Measurements from ENCODE around the gene ADAM12. TPM values are rescaled to one million over a fixed set of nuclear protein-coding genes. Genes with fewer than 3 reads are reported as not detected.

Gene ADAM12
- total RNA-seq, 2 experiments from 2014 or later = 0.36 to 0.97 TPM

DNA sequence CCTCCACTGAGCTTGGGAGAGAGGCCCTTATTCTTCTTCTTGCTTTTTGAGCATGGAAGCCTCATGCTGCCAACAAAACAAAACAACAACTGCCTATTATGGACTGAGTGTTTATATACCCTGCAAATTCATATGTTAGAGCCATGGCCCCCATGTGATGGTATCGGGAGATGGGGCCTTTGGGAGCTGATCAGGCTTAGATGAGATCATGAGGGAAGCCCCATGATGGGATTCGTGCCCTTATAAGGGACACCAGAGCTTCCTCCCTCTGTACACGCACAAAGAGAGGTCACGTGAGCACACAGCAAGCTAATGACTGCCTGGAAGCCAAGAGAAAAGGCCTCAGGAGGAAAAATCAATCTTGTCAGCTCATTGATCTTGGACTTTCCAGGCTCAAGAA is 256.9 kb downstream of the ADAM12 start:
- intact Hi-C loops (cut with micrococcal nuclease) = no loop called here
- H3K36me3 Mint-ChIP-seq = no peaks in the 10 kb centered on the region

GRCh38 chr10:126130271-126130710 is 258.0 kb downstream of the ADAM12 start:
- no peaks in the 10 kb centered on the region for H3K9me3 Mint-ChIP-seq
- CTCF ChIA-PET = no interaction called here
- H3K27me3 Mint-ChIP-seq = no peaks in the 10 kb centered on the region
- no peak for DNase-seq
- no peaks in the 10 kb centered on the region for H3K36me3 Mint-ChIP-seq
- POLR2A ChIA-PET = no interaction called here
- H3K4me1 Mint-ChIP-seq (ENCODE audit: low read depth) = no peaks in the 10 kb centered on the region
- no peak overlapping the region for H3K4me3 Mint-ChIP-seq
- no peak overlapping the region for H3K27ac Mint-ChIP-seq
- intact Hi-C loops (cut with micrococcal nuclease) = no loop called here

More for the DNA sequence above, 256.9 kb downstream of the ADAM12 start:
- Mint-ChIP-seq H3K27ac (no peak overlapping the region), H3K4me3 (no peak overlapping the region), H3K27me3 (no peaks in the 10 kb centered on the region), H3K4me1 (ENCODE audit: low read depth) (no peaks in the 10 kb centered on the region), H3K9me3 (no peaks in the 10 kb centered on the region)
- CTCF ChIA-PET = no interaction called here
- POLR2A ChIA-PET = no interaction called here
- no peak for DNase-seq

DNA sequence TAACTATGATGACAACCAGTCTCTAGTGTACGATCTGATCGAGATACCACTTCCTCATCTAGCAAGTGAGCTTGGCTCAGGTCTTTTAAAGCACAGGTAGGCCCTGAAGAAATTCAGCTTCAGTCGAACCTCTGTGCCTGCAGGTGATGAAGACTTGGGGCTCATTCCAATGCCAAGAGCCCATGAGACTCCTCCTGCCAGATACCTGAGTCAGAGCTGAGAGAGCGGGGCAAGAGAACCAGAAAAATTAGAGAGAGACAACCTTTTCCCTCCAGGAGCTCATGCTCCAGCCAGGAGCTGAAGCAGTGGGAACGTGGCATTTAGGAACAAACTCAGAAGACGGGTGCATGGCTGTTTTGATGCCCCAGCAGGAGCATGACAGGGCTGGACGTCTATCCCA is 259.3 kb downstream of the ADAM12 start:
- H3K36me3 Mint-ChIP-seq = no peaks in the 10 kb centered on the region
- H3K27ac Mint-ChIP-seq = no peak overlapping the region
- H3K4me3 Mint-ChIP-seq = no peak overlapping the region
- no peaks in the 10 kb centered on the region for H3K27me3 Mint-ChIP-seq
- CTCF ChIA-PET = no interaction called here
- no peaks in the 10 kb centered on the region for H3K9me3 Mint-ChIP-seq
- intact Hi-C loops (cut with micrococcal nuclease) = no loop called here
- no peak for DNase-seq
- POLR2A ChIA-PET = no interaction called here
- no peaks in the 10 kb centered on the region for H3K4me1 Mint-ChIP-seq (ENCODE audit: low read depth)

DNA sequence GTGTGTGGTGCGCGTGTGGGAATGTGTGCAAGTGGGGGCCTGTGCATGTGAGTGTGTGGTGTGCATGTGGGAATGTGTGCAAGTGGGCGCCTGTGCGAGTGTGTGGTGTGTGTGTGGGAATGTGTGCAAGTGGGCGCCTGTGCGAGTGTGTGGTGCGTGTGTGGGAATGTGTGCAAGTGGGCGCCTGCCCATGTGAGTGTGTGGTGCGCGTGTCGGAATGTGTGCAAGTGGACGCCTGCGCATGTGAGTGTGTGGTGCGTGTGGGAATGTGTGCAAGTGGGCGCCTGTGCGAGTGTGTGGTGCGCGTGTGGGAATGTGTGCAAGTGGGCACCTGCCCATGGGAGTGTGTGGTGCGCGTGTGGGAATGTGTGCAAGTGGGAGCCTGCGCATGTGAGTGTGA is 259.7 kb downstream of the ADAM12 start:
- CTCF ChIA-PET = no interaction called here
- no peaks in the 10 kb centered on the region for H3K9me3 Mint-ChIP-seq
- no peak overlapping the region for H3K27ac Mint-ChIP-seq
- intact Hi-C loops (cut with micrococcal nuclease) = no loop called here
- no peaks in the 10 kb centered on the region for H3K36me3 Mint-ChIP-seq
- H3K4me3 Mint-ChIP-seq = no peak overlapping the region
- H3K27me3 Mint-ChIP-seq = no peaks in the 10 kb centered on the region
- H3K4me1 Mint-ChIP-seq (ENCODE audit: low read depth) = no peaks in the 10 kb centered on the region
- POLR2A ChIA-PET = no interaction called here
- no peak for DNase-seq

- Mint-ChIP-seq H3K27ac (no peak overlapping the region), H3K4me1 (ENCODE audit: low read depth) (no peaks in the 10 kb centered on the region), H3K9me3 (no peaks in the 10 kb centered on the region), H3K27me3 (no peaks in the 10 kb centered on the region), H3K36me3 (no peaks in the 10 kb centered on the region), H3K4me3 (no peak overlapping the region)
- CTCF ChIA-PET = no interaction called here
- no peak for DNase-seq
- intact Hi-C loops (cut with micrococcal nuclease) = no loop called here
- POLR2A ChIA-PET = no interaction called here
These were observed 260.7 kb downstream of the ADAM12 start for GRCh38 chr10:126127481-126128029.

GRCh38 chr10:126126866-126127265 is 261.4 kb downstream of the ADAM12 start:
- DNase-seq = no peak
- intact Hi-C loops (cut with micrococcal nuclease) = no loop called here
- Mint-ChIP-seq H3K4me1 (ENCODE audit: low read depth) (no peaks in the 10 kb centered on the region), H3K27me3 (no peaks in the 10 kb centered on the region), H3K9me3 (no peaks in the 10 kb centered on the region), H3K36me3 (no peaks in the 10 kb centered on the region), H3K4me3 (no peak overlapping the region), H3K27ac (no peak overlapping the region)
- POLR2A ChIA-PET = no interaction called here
- CTCF ChIA-PET = no interaction called here

DNA sequence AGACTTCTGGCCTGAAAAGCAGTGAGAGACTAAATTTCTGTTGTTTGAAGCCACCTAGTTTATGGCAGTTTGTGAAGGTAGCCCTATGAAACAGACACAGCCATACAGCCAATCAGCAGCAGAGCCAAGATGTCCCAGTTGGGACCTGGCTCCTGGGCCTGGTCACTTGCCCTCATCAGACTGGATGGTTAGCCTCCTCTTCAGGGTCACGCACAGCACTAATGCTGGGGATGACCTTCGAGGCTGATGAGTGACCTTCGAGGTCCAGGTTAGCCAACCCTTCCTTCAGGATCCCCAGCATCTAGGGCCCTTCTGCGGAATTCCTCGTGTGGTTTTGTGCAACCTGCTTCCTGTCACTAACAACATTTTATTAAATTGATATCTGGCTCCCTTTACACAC is 262.3 kb downstream of the ADAM12 start:
- ChIA-PET POLR2A (no interaction called here), CTCF (no interaction called here)
- Mint-ChIP-seq H3K9me3 (no peaks in the 10 kb centered on the region), H3K36me3 (no peaks in the 10 kb centered on the region), H3K27me3 (no peaks in the 10 kb centered on the region), H3K27ac (no peak overlapping the region), H3K4me3 (no peak overlapping the region), H3K4me1 (ENCODE audit: low read depth) (no peaks in the 10 kb centered on the region)
- DNase-seq = no peak
- intact Hi-C loops (cut with micrococcal nuclease) = no loop called here

- Mint-ChIP-seq H3K27me3 (no peaks in the 10 kb centered on the region), H3K9me3 (no peaks in the 10 kb centered on the region), H3K4me1 (ENCODE audit: low read depth) (no peaks in the 10 kb centered on the region), H3K4me3 (no peak overlapping the region), H3K27ac (no peak overlapping the region), H3K36me3 (no peaks in the 10 kb centered on the region)
- POLR2A ChIA-PET = no interaction called here
- intact Hi-C loops (cut with micrococcal nuclease) = no loop called here
- CTCF ChIA-PET = interaction anchor here (1.6 kb wide), 1 partner anchor 14 kb away, joined by 4 read pairs; no protein-coding TSS in a partner anchor
- no peak for DNase-seq
These were observed 263.5 kb downstream of the ADAM12 start for GRCh38 chr10:126124668-126125349.

DNA sequence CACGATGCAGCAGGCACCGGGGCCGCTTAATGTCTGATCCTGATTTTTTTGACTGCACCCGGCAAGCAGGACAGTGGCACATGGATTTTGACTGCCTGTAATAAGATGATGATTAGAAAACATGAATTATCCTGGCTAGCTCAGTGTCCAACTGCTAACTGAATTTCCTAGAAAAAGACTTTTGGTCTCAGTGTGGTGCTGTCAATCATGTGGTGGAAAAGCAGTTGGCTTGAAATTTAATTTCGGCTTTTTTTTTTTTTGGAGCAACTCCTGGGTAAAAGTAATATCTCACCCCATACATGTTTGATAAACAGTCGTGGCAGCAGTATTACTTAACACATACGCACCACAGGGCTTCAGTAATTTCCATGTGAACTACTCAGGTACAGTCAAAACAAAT is 264.2 kb downstream of the ADAM12 start:
- Mint-ChIP-seq H3K36me3 (no peaks in the 10 kb centered on the region), H3K27me3 (no peaks in the 10 kb centered on the region), H3K4me3 (no peak overlapping the region), H3K4me1 (ENCODE audit: low read depth) (no peaks in the 10 kb centered on the region), H3K27ac (no peak overlapping the region), H3K9me3 (no peaks in the 10 kb centered on the region)
- CTCF ChIA-PET = interaction anchor here (1.6 kb wide), 1 partner anchor 13 kb away, joined by 4 read pairs; no protein-coding TSS in a partner anchor
- intact Hi-C loops (cut with micrococcal nuclease) = no loop called here
- DNase-seq = no peak
- POLR2A ChIA-PET = no interaction called here

DNA sequence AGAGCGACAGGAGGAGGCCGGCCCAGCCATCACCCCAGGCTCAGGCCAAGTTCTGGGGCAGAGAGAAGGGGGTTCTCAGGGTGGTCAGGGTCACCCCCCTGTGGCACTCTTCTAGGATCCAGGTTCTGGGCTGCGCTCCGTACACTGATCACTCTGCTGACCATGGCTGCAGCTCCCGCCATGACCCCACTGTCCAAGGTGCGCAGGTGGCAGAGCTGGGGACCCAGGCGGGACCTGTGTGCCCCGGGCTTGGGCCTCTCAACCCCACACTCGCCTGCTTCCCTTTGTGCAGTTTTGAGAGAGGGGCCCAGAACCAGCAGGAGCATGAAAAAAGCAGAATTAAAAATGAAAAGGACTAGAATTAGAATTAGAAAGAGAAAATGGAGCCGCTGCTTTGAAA is 264.8 kb downstream of the ADAM12 start:
- DNase-seq = no peak
- Mint-ChIP-seq H3K9me3 (no peaks in the 10 kb centered on the region), H3K27ac (no peak overlapping the region), H3K27me3 (no peaks in the 10 kb centered on the region), H3K4me3 (no peak overlapping the region), H3K36me3 (no peaks in the 10 kb centered on the region), H3K4me1 (ENCODE audit: low read depth) (no peaks in the 10 kb centered on the region)
- POLR2A ChIA-PET = no interaction called here
- intact Hi-C loops (cut with micrococcal nuclease) = no loop called here
- CTCF ChIA-PET = interaction anchor here (1.6 kb wide), 1 partner anchor 12 kb away, joined by 4 read pairs; no protein-coding TSS in a partner anchor

- H3K36me3 Mint-ChIP-seq = no peaks in the 10 kb centered on the region
- intact Hi-C loops (cut with micrococcal nuclease) = no loop called here
- H3K4me3 Mint-ChIP-seq = no peak overlapping the region
- H3K9me3 Mint-ChIP-seq = no peaks in the 10 kb centered on the region
- CTCF ChIA-PET = no interaction called here
- no peaks in the 10 kb centered on the region for H3K4me1 Mint-ChIP-seq (ENCODE audit: low read depth)
- POLR2A ChIA-PET = no interaction called here
- H3K27me3 Mint-ChIP-seq = no peaks in the 10 kb centered on the region
- no peak for DNase-seq
- H3K27ac Mint-ChIP-seq = no peak overlapping the region
These were observed 265.4 kb downstream of the ADAM12 start for GRCh38 chr10:126122881-126123280.

DNA sequence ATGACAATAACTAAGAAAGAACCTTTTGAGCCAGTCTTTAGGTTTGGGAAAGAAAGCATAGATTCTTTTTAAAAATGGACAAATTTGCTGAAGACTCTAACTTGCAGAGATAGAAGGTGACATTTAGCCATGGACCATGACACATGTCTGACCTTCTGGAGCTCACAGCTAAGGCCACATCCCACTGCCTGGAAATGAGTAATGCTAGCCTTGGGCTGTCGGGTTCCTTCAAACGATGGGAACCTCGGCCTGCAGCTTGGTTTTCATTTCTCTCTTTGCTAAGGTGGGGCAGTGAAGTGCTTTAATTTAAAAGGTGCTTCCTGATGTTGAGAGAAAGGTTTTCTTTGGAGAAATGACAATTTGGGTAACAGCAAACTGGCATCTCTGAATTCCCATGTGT is 268.7 kb downstream of the ADAM12 start:
- Mint-ChIP-seq H3K27ac (no peak overlapping the region), H3K4me3 (no peak overlapping the region), H3K4me1 (ENCODE audit: low read depth) (no peaks in the 10 kb centered on the region), H3K27me3 (no peaks in the 10 kb centered on the region), H3K36me3 (no peaks in the 10 kb centered on the region), H3K9me3 (no peaks in the 10 kb centered on the region)
- ChIA-PET CTCF (no interaction called here), POLR2A (no interaction called here)
- intact Hi-C loops (cut with micrococcal nuclease) = no loop called here
- no peak for DNase-seq

DNA sequence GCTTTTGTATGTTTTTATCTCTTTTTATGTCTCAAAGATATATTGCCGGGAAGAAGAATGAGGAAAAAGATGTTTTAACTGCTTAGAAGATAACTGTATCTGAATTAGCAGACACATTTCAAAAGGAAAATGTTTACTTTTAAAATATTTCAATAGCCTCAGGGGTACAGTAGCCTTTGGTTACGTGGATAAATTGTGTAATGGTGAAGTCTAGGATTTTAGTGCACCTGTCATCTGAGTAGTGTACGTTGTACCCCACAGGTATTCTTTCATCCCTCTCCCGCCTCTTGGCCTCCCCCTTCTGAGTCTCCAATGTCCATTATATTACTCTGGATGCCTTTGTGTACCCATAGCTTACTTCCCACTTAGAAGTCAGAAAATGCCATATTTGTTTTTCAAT is 269.8 kb downstream of the ADAM12 start:
- Mint-ChIP-seq H3K9me3 (no peaks in the 10 kb centered on the region), H3K4me3 (no peak overlapping the region)
- intact Hi-C loops (cut with micrococcal nuclease) = no loop called here

More for the DNA sequence above, 269.8 kb downstream of the ADAM12 start:
- Mint-ChIP-seq H3K4me1 (ENCODE audit: low read depth) (no peaks in the 10 kb centered on the region), H3K36me3 (no peaks in the 10 kb centered on the region), H3K27me3 (no peaks in the 10 kb centered on the region), H3K27ac (no peak overlapping the region)
- DNase-seq = no peak
- CTCF ChIA-PET = no interaction called here
- POLR2A ChIA-PET = no interaction called here
